ENCODE results near the gene C13orf42.

The C13orf42 gene

GRCh38 chr13:51063909-51064308 lies 47.2 kb downstream of the C13orf42 start:
- Histone ChIP-seq H3K27me3 (ENCODE audit: control insufficient read depth, insufficient read depth, low read length) (peaks cover 63% of the 10 kb centered on the region), H3K9ac (ENCODE audit: low read depth, low read length) (no peak overlapping the region), H3K9me3 (replicated peaks; ENCODE audit: low read length) (no peaks in the 10 kb centered on the region)

GRCh38 chr13:51058461-51059167 lies 52.5 kb downstream of the C13orf42 start:
- no peaks in the 10 kb centered on the region for H3K4me1 ChIP-seq (ENCODE audit: control insufficient read depth, insufficient read depth, low read length)

More at GRCh38 chr13:51063909-51064308, 47.2 kb downstream of the C13orf42 start:
- Histone ChIP-seq H3K4me3 (ENCODE audit: low read length) (no peak overlapping the region), H3K4me1 (ENCODE audit: control insufficient read depth, insufficient read depth, low read length) (no peaks in the 10 kb centered on the region), H3K4me2 (ENCODE audit: low read length) (no peak overlapping the region), H3K36me3 (ENCODE audit: insufficient read depth, low read length) (no peaks in the 10 kb centered on the region)

GRCh38 chr13:51057906-51058305 lies 53.2 kb downstream of the C13orf42 start:
- no peaks in the 10 kb centered on the region for H3K36me3 ChIP-seq (ENCODE audit: insufficient read depth, low read length)
- H3K4me1 ChIP-seq (ENCODE audit: control insufficient read depth, insufficient read depth, low read length), result no peaks in the 10 kb centered on the region
- H3K4me3 ChIP-seq (ENCODE audit: low read length), result no peak overlapping the region
- no peak overlapping the region for H3K9ac ChIP-seq (ENCODE audit: low read depth, low read length)
- peaks cover 48% of the 10 kb centered on the region for H3K27me3 ChIP-seq (ENCODE audit: control insufficient read depth, insufficient read depth, low read length)
- H3K4me2 ChIP-seq (ENCODE audit: low read length), result no peak overlapping the region
- no peaks in the 10 kb centered on the region for H3K9me3 ChIP-seq (replicated peaks; ENCODE audit: low read length)

More at GRCh38 chr13:51058461-51059167, 52.5 kb downstream of the C13orf42 start:
- Histone ChIP-seq H3K9me3 (replicated peaks; ENCODE audit: low read length) (no peaks in the 10 kb centered on the region), H3K36me3 (ENCODE audit: insufficient read depth, low read length) (no peaks in the 10 kb centered on the region), H3K9ac (ENCODE audit: low read depth, low read length) (no peak overlapping the region), H3K4me3 (ENCODE audit: low read length) (no peak overlapping the region), H3K4me2 (ENCODE audit: low read length) (no peak overlapping the region), H3K27me3 (ENCODE audit: control insufficient read depth, insufficient read depth, low read length) (peaks cover 51% of the 10 kb centered on the region)

GRCh38 chr13:51057001-51057400 lies 54.1 kb downstream of the C13orf42 start:
- H3K4me2 ChIP-seq (ENCODE audit: low read length), result no peak overlapping the region
- H3K4me1 ChIP-seq (ENCODE audit: control insufficient read depth, insufficient read depth, low read length), result no peaks in the 10 kb centered on the region
- H3K4me3 ChIP-seq (ENCODE audit: low read length), result no peak overlapping the region
- no peaks in the 10 kb centered on the region for H3K36me3 ChIP-seq (ENCODE audit: insufficient read depth, low read length)
- no peaks in the 10 kb centered on the region for H3K9me3 ChIP-seq (replicated peaks; ENCODE audit: low read length)
- no peak overlapping the region for H3K9ac ChIP-seq (ENCODE audit: low read depth, low read length)
- peaks cover 44% of the 10 kb centered on the region for H3K27me3 ChIP-seq (ENCODE audit: control insufficient read depth, insufficient read depth, low read length)

GRCh38 chr13:51052581-51052980 lies 58.5 kb downstream of the C13orf42 start:
- Histone ChIP-seq H3K4me2 (ENCODE audit: low read length) (no peak overlapping the region), H3K4me1 (ENCODE audit: control insufficient read depth, insufficient read depth, low read length) (no peaks in the 10 kb centered on the region), H3K4me3 (ENCODE audit: low read length) (no peak overlapping the region), H3K27me3 (ENCODE audit: control insufficient read depth, insufficient read depth, low read length) (peaks cover 51% of the 10 kb centered on the region), H3K9me3 (replicated peaks; ENCODE audit: low read length) (no peaks in the 10 kb centered on the region), H3K36me3 (ENCODE audit: insufficient read depth, low read length) (no peaks in the 10 kb centered on the region), H3K9ac (ENCODE audit: low read depth, low read length) (no peak overlapping the region)

- no peaks in the 10 kb centered on the region for H3K4me1 ChIP-seq (ENCODE audit: control insufficient read depth, insufficient read depth, low read length)
- H3K36me3 ChIP-seq (ENCODE audit: insufficient read depth, low read length), result no peaks in the 10 kb centered on the region
- peaks cover 43% of the 10 kb centered on the region for H3K27me3 ChIP-seq (ENCODE audit: control insufficient read depth, insufficient read depth, low read length)
- no peaks in the 10 kb centered on the region for H3K9me3 ChIP-seq (replicated peaks; ENCODE audit: low read length)
- H3K9ac ChIP-seq (ENCODE audit: low read depth, low read length), result no peak overlapping the region
- H3K4me3 ChIP-seq (ENCODE audit: low read length), result no peak overlapping the region
- H3K4me2 ChIP-seq (ENCODE audit: low read length), result no peak overlapping the region
Measured at GRCh38 chr13:51050021-51050830, 60.8 kb downstream of the C13orf42 start.

GRCh38 chr13:51048616-51049015 lies 62.5 kb downstream of the C13orf42 start:
- Histone ChIP-seq H3K4me2 (ENCODE audit: low read length) (no peak overlapping the region), H3K4me3 (ENCODE audit: low read length) (no peak overlapping the region), H3K9ac (ENCODE audit: low read depth, low read length) (no peak overlapping the region), H3K4me1 (ENCODE audit: control insufficient read depth, insufficient read depth, low read length) (no peaks in the 10 kb centered on the region), H3K9me3 (replicated peaks; ENCODE audit: low read length) (no peaks in the 10 kb centered on the region), H3K36me3 (ENCODE audit: insufficient read depth, low read length) (no peaks in the 10 kb centered on the region), H3K27me3 (ENCODE audit: control insufficient read depth, insufficient read depth, low read length) (peaks cover 41% of the 10 kb centered on the region)

- no peaks in the 10 kb centered on the region for H3K4me1 ChIP-seq (ENCODE audit: control insufficient read depth, insufficient read depth, low read length)
- H3K9me3 ChIP-seq (replicated peaks; ENCODE audit: low read length), result no peaks in the 10 kb centered on the region
- H3K9ac ChIP-seq (ENCODE audit: low read depth, low read length), result no peak overlapping the region
- peaks cover 41% of the 10 kb centered on the region for H3K27me3 ChIP-seq (ENCODE audit: control insufficient read depth, insufficient read depth, low read length)
- no peaks in the 10 kb centered on the region for H3K36me3 ChIP-seq (ENCODE audit: insufficient read depth, low read length)
- H3K4me3 ChIP-seq (ENCODE audit: low read length), result no peak overlapping the region
- no peak overlapping the region for H3K4me2 ChIP-seq (ENCODE audit: low read length)
Measured at GRCh38 chr13:51048166-51048461, 63.0 kb downstream of the C13orf42 start.

- peaks cover 38% of the 10 kb centered on the region for H3K27me3 ChIP-seq (ENCODE audit: control insufficient read depth, insufficient read depth, low read length)
- H3K4me2 ChIP-seq (ENCODE audit: low read length), result no peak overlapping the region
- H3K4me3 ChIP-seq (ENCODE audit: low read length), result no peak overlapping the region
- H3K9ac ChIP-seq (ENCODE audit: low read depth, low read length), result no peak overlapping the region
- H3K36me3 ChIP-seq (ENCODE audit: insufficient read depth, low read length), result no peaks in the 10 kb centered on the region
- H3K4me1 ChIP-seq (ENCODE audit: control insufficient read depth, insufficient read depth, low read length), result no peaks in the 10 kb centered on the region
- no peaks in the 10 kb centered on the region for H3K9me3 ChIP-seq (replicated peaks; ENCODE audit: low read length)
Measured at GRCh38 chr13:51047434-51048165, 63.5 kb downstream of the C13orf42 start.

- Histone ChIP-seq H3K36me3 (ENCODE audit: insufficient read depth, low read length) (no peaks in the 10 kb centered on the region), H3K27me3 (ENCODE audit: control insufficient read depth, insufficient read depth, low read length) (peaks cover 33% of the 10 kb centered on the region), H3K9me3 (replicated peaks; ENCODE audit: low read length) (no peaks in the 10 kb centered on the region), H3K4me3 (ENCODE audit: low read length) (no peak overlapping the region), H3K9ac (ENCODE audit: low read depth, low read length) (no peak overlapping the region), H3K4me1 (ENCODE audit: control insufficient read depth, insufficient read depth, low read length) (no peaks in the 10 kb centered on the region), H3K4me2 (ENCODE audit: low read length) (no peak overlapping the region)
Measured at GRCh38 chr13:51045451-51045850, 65.6 kb downstream of the C13orf42 start.

- H3K36me3 ChIP-seq (ENCODE audit: insufficient read depth, low read length), result no peaks in the 10 kb centered on the region
- H3K9me3 ChIP-seq (replicated peaks; ENCODE audit: low read length), result no peaks in the 10 kb centered on the region
- no peak overlapping the region for H3K4me2 ChIP-seq (ENCODE audit: low read length)
- H3K4me1 ChIP-seq (ENCODE audit: control insufficient read depth, insufficient read depth, low read length), result no peaks in the 10 kb centered on the region
- H3K9ac ChIP-seq (ENCODE audit: low read depth, low read length), result no peak overlapping the region
- peaks cover 27% of the 10 kb centered on the region for H3K27me3 ChIP-seq (ENCODE audit: control insufficient read depth, insufficient read depth, low read length)
- no peak overlapping the region for H3K4me3 ChIP-seq (ENCODE audit: low read length)
Measured at GRCh38 chr13:51044023-51044665, 66.9 kb downstream of the C13orf42 start.

All from skeletal muscle satellite cell (primary cell).